A673 (cell line): ENCODE data around the gene DUS1L.

ENCODE experiments used
- CTCF ChIP-seq: fragments of 300-800, 200-600 bp; sonication (generic); conservative IDR thresholded peaks from 2 replicates; pipeline ENCODE4 v1.5.1; 2017; ENCODE audit warnings: low read depth, mild to moderate bottlenecking, antibody characterized with exemption, low read length, moderate library complexity, mixed read lengths
- EZH2 ChIP-seq: fragments of 200-600 bp; sonication (generic); IDR thresholded peaks from 2 replicates; pipeline ENCODE4 v1.6.1; 2017; ENCODE audit warnings: borderline replicate concordance, low read depth, mild to moderate bottlenecking, mixed read lengths, antibody characterized with exemption, low read length; ENCODE audit not compliant: poor library complexity, severe bottlenecking

DNA sequence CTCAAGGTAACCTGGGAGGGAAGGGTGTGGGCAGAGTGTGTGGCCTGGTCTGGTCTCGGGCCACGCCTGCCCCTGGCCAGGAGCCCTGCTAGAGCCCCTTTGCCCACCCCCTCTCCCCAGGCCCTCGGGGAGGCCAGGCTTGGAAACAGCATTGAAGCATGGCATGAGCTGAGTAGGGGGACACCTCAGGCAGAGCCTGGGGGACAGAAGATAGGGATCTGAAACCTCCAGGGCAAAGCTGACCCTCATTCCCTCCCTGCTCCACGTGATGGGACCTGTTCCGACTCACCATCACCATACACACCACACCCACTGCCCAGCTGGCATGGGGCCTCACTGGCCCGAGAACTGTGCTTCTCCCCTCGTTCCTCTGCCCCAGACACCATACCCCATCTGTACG, 16.5 kb downstream of the DUS1L start:
- TF ChIP-seq CTCF (no peak), EZH2 (no peak)
